ENCODE results near the gene PUSL1. TPM values are rescaled to one million over a fixed set of nuclear protein-coding genes. Genes with fewer than 3 reads are reported as not detected.

Gene PUSL1
- total and polyA plus RNA-seq, 2 of the 4 experiments (the other 2 are of a cell fraction): 10.9 to 33.0 TPM

- H3K23ac ChIP-seq (ENCODE audit: low read depth, low read length): no peak overlapping the region
- no TSS peak for BruUV-seq (replicated peaks)
- no peak overlapping the region for H2BK20ac ChIP-seq (ENCODE audit: low read depth, low read length)
- TF ChIP-seq BHLHE40 (IDR thresholded peaks at IDR 0.05; ENCODE audit: low read depth, low read length): no peak
- no peak for TF ChIP-seq USF2 (IDR thresholded peaks at IDR 0.05; ENCODE audit: low read depth, low read length)
- TF ChIP-seq RCOR1 (IDR thresholded peaks at IDR 0.05; ENCODE audit: insufficient replicate concordance, low read length): no peak
- TF ChIP-seq MXI1 (IDR thresholded peaks at IDR 0.05; ENCODE audit: borderline replicate concordance, low read depth, low read length): no peak
- no peak for TF ChIP-seq MAFK (IDR thresholded peaks at IDR 0.05; ENCODE audit: low read depth, low read length)
- no peak for TF ChIP-seq SMC3 (IDR thresholded peaks at IDR 0.05; ENCODE audit: low read depth, low read length)
- TF ChIP-seq RFX5 (IDR thresholded peaks at IDR 0.05; ENCODE audit: low read depth, low read length): no peak
- TF ChIP-seq RAD21 (IDR thresholded peaks at IDR 0.05; ENCODE audit: low read length): no peak
- no peak for TF ChIP-seq NFE2L2 (IDR thresholded peaks at IDR 0.05; ENCODE audit: low read depth, low read length)
- TF ChIP-seq MAZ (IDR thresholded peaks at IDR 0.05; ENCODE audit: borderline replicate concordance, low read depth, low read length): no peak
- TF ChIP-seq CEBPB (IDR thresholded peaks at IDR 0.05; ENCODE audit: low read depth, low read length): no peak
- no peak for TF ChIP-seq FOS (IDR thresholded peaks at IDR 0.05; ENCODE audit: low read depth, low read length)
- TF ChIP-seq ELK1 (IDR thresholded peaks at IDR 0.05; ENCODE audit: borderline replicate concordance, low read depth, low read length): no peak
- TF ChIP-seq CHD1 (IDR thresholded peaks at IDR 0.05; ENCODE audit: low read depth, low read length): no peak
- TF ChIP-seq CTCF (conservative IDR thresholded peaks at IDR 0.05; ENCODE audit: low read depth, low read length): no peak
- no peak overlapping the region for H3K9ac ChIP-seq (ENCODE audit: low read depth, low read length)
- H3K27me3 ChIP-seq (ENCODE audit: control insufficient read depth, insufficient read depth, low read length): no peaks in the 10 kb centered on the region
- POLR2A ChIA-PET (ENCODE audit: unreplicated experiment): no interaction called here
- 99% methylated on average over 10 of the region's 15 CpGs; no CpG with 5 or more reads in 1 of the 2 experiments for WGBS, 2 experiments (ENCODE audit: extremely low coverage in 2 of 2, insufficient read length in 1 of 2)
- ATAC-seq (ENCODE audit: low read depth) (no peak), DNase-seq (no peak)
- H3K56ac ChIP-seq (ENCODE audit: extremely low read depth, insufficient read depth, low read length): no peak overlapping the region
- no peak overlapping the region for H2AK5ac ChIP-seq (ENCODE audit: low read depth, low read length)
- no peak overlapping the region for H3K4ac ChIP-seq (ENCODE audit: low read depth, low read length)
- in situ Hi-C loops (cut with MboI; ENCODE audit: low sequenced_read_pairs) (no loop called here), intact Hi-C loops (cut with micrococcal nuclease) (no loop called here), dilution Hi-C loops (cut with HindIII; ENCODE audit: low sequenced_read_pairs, unreplicated experiment) (no loop called here)
- no peak overlapping the region for H2AK9ac ChIP-seq (replicated peaks; ENCODE audit: low read depth, low read length, poor library complexity)
- H3K4me2 ChIP-seq (ENCODE audit: low read depth, low read length): no peak overlapping the region
- H2AFZ ChIP-seq (replicated peaks; ENCODE audit: low read length, poor library complexity): no peak overlapping the region
- no peak overlapping the region for H3K14ac ChIP-seq (replicated peaks; ENCODE audit: low read depth, low read length)
- no peak overlapping the region for H2BK120ac ChIP-seq (ENCODE audit: low read depth, low read length)
- H4K20me1 ChIP-seq (ENCODE audit: insufficient read depth, low read length): peaks cover 55% of the 10 kb centered on the region
- H2BK5ac ChIP-seq (ENCODE audit: low read depth, low read length, poor library complexity, severe bottlenecking): no peak overlapping the region
- peaks cover 67% of the 10 kb centered on the region for H3K36me3 ChIP-seq (ENCODE audit: control insufficient read depth, insufficient read depth, low read length)
- peaks cover 4% of the 10 kb centered on the region for H3K9me1 ChIP-seq (ENCODE audit: insufficient read depth, low read length)
- H3K27ac ChIP-seq (ENCODE audit: insufficient read depth, low read length): no peak overlapping the region
- peaks cover 14% of the 10 kb centered on the region for H3K4me1 ChIP-seq (ENCODE audit: control insufficient read depth, insufficient read depth, low read length)
- H3K18ac ChIP-seq (ENCODE audit: low read depth, low read length): no peak overlapping the region
- H3K79me1 ChIP-seq (ENCODE audit: low read depth in 1 of 2, low read length in 2 of 2): peaks cover 16 to 58% of the 10 kb centered on the region in 2 experiments
- no peak overlapping the region for H4K5ac ChIP-seq (ENCODE audit: low read depth, low read length)
- H3K4me3 ChIP-seq (ENCODE audit: insufficient read depth, low read depth, low read length): no peak overlapping the region
- H4K8ac ChIP-seq (ENCODE audit: low read depth in 2 of 2, low read length in 2 of 2): no peak overlapping the region
- no peak overlapping the region for H2BK15ac ChIP-seq (ENCODE audit: low read depth, low read length)
- CTCF ChIA-PET: no interaction called here
- no peaks in the 10 kb centered on the region for H3K9me3 ChIP-seq (ENCODE audit: control insufficient read depth, insufficient read depth, low read length)
- no peak overlapping the region for H4K91ac ChIP-seq (ENCODE audit: insufficient read depth, low read depth, low read length)
These were observed 5.8 kb downstream of the PUSL1 start for GRCh38 chr1:1314237-1314586.
